Astrocyte (in vitro differentiated cells and primary cell): ENCODE data around the gene BZW1.

Source experiments
- CTCF ChIP-seq: IDR thresholded peaks from 2 replicates; pipeline ENCODE4 v1.5.1; 2011; ENCODE audit warnings: low read depth, mild to moderate bottlenecking, inconsistent platforms, low read length, moderate library complexity; ENCODE audit not compliant: insufficient read depth
- EZH2 ChIP-seq: IDR thresholded peaks from 2 replicates; pipeline ENCODE4 v1.6.1; 2012; ENCODE audit warnings: mild to moderate bottlenecking, low read length, inconsistent platforms; ENCODE audit not compliant: insufficient read depth

- TF ChIP-seq CTCF (no peak), EZH2 (no peak)
These were observed 39.0 kb downstream of the BZW1 start for GRCh38 chr2:200850512-200851256.
